Measurements from ENCODE around the gene CD69.

DNA sequence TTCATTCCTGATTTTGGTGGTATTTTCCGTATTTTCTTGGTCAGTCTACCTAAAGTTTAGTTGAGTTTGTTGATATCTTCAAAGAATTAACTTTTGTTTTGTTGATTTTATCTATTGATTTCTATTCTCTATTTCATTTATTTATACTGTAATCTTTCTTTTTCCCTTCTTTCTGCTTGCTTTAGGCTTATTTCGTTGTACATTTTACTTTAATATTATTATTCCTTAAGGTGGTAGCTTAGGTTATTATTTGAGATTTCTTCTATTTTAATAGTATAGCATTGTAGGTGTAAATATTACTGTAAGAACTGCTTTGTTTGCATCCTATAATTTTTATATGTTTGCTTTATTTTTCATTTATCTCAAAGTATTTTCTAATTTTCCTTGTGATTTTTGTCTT, 45.2 kb upstream of the CD69 start:
- TF ChIP-seq EZH2phosphoT487 (conservative IDR thresholded peaks at IDR 0.05; ENCODE audit: low read length) (no peak), CTCF (IDR thresholded peaks at IDR 0.05; ENCODE audit: insufficient read depth, low read length, poor library complexity, severe bottlenecking) (no peak)

All from SU-DHL-6 (cell line).